Fibroblast of the aortic adventitia (primary cell): ENCODE data around the gene DSTYK. TPM values are rescaled to one million over a fixed set of nuclear protein-coding genes. Genes with fewer than 3 reads are reported as not detected.
A peak's percentile ranks its signal among the peaks of the same experiment; 100 is the strongest.

Source experiments
- DNase-seq: peaks from one replicate; pipeline ENCODE4 v3.0.0-alpha.2; 2010; ENCODE audit warnings: low read depth
- H3K4me3 ChIP-seq: 2 replicates; pipeline ENCODE4 v1.5.1; 2011; ENCODE audit warnings: low read depth, mild to moderate bottlenecking, control low read depth, low read length, moderate library complexity
- CTCF ChIP-seq: IDR thresholded peaks from 2 replicates; pipeline ENCODE4 v1.5.1; 2011; ENCODE audit warnings: mild to moderate bottlenecking, low read length, control low read depth, inconsistent platforms; ENCODE audit not compliant: insufficient read depth
- total RNA-seq: library from RNA; depleted of rRNA; stranded (reverse); fragments of >200 nt; gene quantifications from 2 replicates; pipeline ENCODE4 v1.2.3, GENCODE V29; 2012; ENCODE audit warnings: low replicate concordance

DSTYK gene
- total RNA-seq, 1 donor = 16.1 TPM

DNA sequence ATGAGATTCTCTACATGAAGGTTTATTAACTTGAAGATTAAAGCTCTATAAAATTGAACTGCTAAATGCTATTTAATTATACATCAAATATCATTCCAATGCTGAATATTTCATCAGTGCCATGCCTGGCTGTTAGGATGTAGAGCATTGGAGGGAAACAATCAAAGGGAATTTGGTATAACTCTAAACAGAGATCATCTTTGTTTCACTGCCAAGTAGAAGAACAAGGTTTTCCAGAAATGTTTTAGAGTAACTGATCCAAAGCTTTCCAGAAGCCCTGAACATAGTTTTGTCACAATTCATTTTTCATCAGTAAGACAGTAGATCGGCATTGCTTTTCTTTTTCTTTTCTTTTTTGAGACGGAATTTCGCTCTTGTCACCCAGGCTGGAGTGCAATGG, 5.9 kb upstream of the DSTYK start:
- no peak for DNase-seq
- H3K4me3 ChIP-seq = no peak overlapping the region
- TF ChIP-seq CTCF = no peak

- TF ChIP-seq CTCF = no peak
- no peak overlapping the region for H3K4me3 ChIP-seq
- DNase-seq = no peak
Measured at GRCh38 chr1:205216588-205216987, 5.1 kb upstream of the DSTYK start.

- H3K4me3 ChIP-seq = no peak overlapping the region
- DNase-seq = no peak
- no peak for TF ChIP-seq CTCF
Measured at GRCh38 chr1:205214756-205215155, 3.3 kb upstream of the DSTYK start.

DNA sequence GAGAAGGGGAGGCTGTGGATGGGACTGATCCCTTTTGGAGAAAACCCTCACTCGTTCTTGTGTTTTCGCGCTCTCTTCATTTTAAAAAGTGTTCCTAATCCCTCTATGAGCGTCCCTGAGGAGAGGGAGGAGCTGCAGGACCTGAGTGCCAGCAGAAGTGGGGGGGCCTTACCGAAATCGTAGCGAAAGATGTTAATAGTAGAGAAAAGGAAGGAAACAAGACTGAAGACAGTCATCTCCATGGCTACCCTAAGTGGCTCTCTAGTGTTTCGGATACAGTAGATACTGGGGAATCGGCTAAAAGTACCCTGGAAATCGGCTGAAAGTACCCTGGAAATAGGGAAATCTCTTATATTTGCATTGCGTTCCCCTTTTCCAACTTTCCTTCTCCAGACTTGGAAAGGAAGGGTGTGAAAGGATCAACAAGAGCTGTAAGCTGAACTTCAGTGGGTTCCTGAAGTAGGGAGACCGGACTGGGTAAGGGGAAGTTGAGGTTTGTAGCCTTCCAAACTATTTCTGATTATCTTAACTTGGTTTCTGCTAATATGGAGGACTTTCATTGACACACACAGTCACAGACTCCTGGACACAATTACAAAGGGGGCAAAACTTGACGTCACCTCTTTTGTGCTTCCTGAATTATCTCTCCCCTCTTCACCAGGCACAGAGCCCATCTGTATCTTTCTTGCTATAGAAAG, 486 bp upstream of the DSTYK start:
- no peak for DNase-seq
- peak overlapping the region; percentile 87 for H3K4me3 ChIP-seq
- TF ChIP-seq CTCF = no peak

- no peak for TF ChIP-seq CTCF
- no peak for DNase-seq
- H3K4me3 ChIP-seq = peak overlapping the region; percentile 87
Measured at GRCh38 chr1:205210756-205211168, 740 bp downstream of the DSTYK start.

DNA sequence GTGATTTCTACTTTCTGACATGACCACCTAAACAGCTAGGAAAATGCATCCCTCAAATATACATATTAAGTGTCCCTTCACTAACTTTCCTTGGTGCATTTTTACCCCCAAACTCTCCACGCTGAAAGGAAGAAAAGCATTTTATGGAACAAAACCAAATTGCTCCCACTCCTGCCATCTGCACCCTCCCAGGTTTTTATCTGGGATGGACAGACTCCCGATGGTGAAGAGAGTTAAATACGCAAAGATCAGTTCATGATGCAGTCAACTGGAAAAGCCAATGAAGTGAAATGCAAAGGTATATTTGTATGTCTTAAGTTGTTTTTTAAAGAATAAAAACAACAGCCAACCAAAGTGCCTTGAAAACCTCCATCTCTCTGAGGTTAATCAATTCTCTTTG, 2.7 kb downstream of the DSTYK start:
- H3K4me3 ChIP-seq = no peak overlapping the region
- no peak for TF ChIP-seq CTCF
- no peak for DNase-seq

- H3K4me3 ChIP-seq = no peak overlapping the region
- TF ChIP-seq CTCF = no peak
- DNase-seq = peak; percentile 11
Measured at GRCh38 chr1:205205055-205205454, 6.4 kb downstream of the DSTYK start.
